Ectodermal cell (in vitro differentiated cells): Measurements from ENCODE around the gene PCSK6.

Experiments used
- H3K27ac ChIP-seq: 2 replicates; pipeline ENCODE4 v1.7.0; 2013; ENCODE audit warnings: mild to moderate bottlenecking, low read depth, low read length; ENCODE audit not compliant: insufficient read depth, poor library complexity, severe bottlenecking
- H3K27me3 ChIP-seq: 2 replicates; pipeline ENCODE4 v1.7.0; 2013; ENCODE audit warnings: mild to moderate bottlenecking, low read length; ENCODE audit not compliant: insufficient read depth, control insufficient read depth, poor library complexity, severe bottlenecking
- H3K36me3 ChIP-seq: one replicate; pipeline ENCODE4 v1.7.0; 2013; ENCODE audit warnings: low read length; ENCODE audit not compliant: control insufficient read depth, insufficient read depth
- H3K4me1 ChIP-seq: one replicate; pipeline ENCODE4 v1.7.0; 2013; ENCODE audit warnings: low read length; ENCODE audit not compliant: control insufficient read depth, insufficient read depth
- H3K4me3 ChIP-seq: 2 replicates; pipeline ENCODE4 v1.7.0; 2013; ENCODE audit warnings: low read depth, low read length, control low read depth; ENCODE audit not compliant: insufficient read depth
- H3K9me3 ChIP-seq: 2 replicates; pipeline ENCODE4 v1.7.0; 2013; ENCODE audit warnings: mild to moderate bottlenecking, low read length, moderate library complexity; ENCODE audit not compliant: control insufficient read depth
- WGBS, 2 experiments: methylation state at CpG; one replicate each; pipeline ENCODE4 v1.1.7; 2013; ENCODE audit warnings: missing lambda C conversion rate in 2 of 2; 5-methylcytosine and 5-hydroxymethylcytosine counted together

PCSK6 gene

DNA sequence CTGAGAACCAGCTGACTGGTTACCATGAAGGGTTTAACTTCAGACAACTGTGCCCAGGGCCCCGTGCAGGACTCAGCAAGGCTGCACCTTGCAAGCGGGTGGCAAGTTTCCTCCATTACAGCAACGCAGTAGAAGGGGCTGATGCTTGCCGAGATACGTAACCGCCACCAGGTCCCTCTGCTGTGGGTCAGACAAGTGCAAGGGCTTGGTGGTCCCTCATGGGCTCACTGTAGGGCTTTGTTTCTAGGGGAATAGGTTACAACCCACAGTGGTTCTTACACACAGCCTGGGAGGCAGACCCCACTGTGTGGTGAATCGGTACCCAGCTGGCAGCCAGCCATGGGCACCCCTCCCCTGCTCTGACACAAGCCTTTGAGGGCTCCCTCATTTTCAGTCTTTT is 179.0 kb downstream of the PCSK6 start:
- Histone ChIP-seq H3K36me3 (no peaks in the 10 kb centered on the region), H3K4me3 (no peak overlapping the region), H3K4me1 (peaks cover 19% of the 10 kb centered on the region), H3K27ac (no peak overlapping the region), H3K27me3 (no peaks in the 10 kb centered on the region), H3K9me3 (no peaks in the 10 kb centered on the region)
- 95% methylated on average over 7 of the region's 7 CpGs for WGBS, 2 experiments

DNA sequence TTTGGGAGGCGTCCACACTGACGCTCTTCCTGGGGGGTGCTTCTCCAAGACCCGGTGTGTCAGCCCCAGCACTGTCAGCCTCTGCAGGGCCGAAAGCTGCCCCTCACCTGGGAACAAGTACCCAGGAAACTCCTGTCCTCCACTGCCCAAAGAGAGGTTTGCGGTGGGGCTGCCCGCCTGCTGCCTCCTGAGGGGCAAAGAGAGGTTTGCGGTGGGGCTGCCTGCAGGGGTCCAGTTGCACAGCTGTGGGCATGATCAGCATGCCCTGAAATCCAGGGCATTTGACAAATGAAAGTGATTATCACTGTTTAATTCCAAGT is 179.4 kb downstream of the PCSK6 start:
- WGBS, 2 experiments, result 93 to 94% methylated on average over 7 of the region's 7 CpGs
- no peaks in the 10 kb centered on the region for H3K36me3 ChIP-seq
- no peaks in the 10 kb centered on the region for H3K9me3 ChIP-seq
- H3K4me1 ChIP-seq, result peaks cover 19% of the 10 kb centered on the region
- H3K27ac ChIP-seq, result no peak overlapping the region
- H3K4me3 ChIP-seq, result no peak overlapping the region
- H3K27me3 ChIP-seq, result no peaks in the 10 kb centered on the region

DNA sequence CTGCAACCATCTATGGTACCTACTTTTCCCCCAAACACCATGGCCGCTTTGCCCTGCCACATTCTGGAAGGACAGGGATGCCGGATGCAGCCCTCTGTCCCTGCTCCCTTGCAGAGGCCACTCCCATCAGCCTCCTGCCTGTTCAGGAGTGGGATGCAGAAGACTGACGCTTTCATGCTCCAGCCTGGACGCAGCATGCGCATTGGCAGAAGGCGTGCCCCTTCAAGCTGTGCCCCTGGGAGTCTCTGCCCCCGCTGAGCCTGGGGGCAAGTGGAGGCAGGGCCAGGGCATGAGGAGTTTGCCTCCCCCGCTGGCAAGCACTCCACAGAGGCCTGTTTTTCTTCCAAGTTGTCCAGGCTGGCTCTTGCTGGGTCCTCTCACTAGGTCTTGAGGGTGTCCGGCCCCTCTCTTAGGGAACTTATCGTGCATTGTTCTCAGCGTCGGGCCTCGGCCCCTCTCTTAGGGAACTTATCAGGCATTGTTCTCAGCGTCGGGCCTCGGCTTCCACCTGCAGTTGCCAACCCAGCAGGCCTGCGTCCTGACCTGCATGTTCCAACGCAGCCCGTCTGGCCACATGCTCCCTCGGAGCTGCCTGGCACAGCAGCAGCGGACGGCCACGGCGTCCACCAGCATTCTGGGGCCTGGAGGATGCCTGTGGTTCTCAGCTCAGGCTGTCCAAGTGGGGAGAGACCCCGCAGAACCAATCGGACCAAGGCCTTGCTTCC is 179.9 kb downstream of the PCSK6 start:
- H3K27ac ChIP-seq, result no peak overlapping the region
- H3K4me1 ChIP-seq, result peaks cover 19% of the 10 kb centered on the region
- WGBS, 2 experiments, result 89% methylated on average over 26 of the region's 26 CpGs
- H3K36me3 ChIP-seq, result no peaks in the 10 kb centered on the region
- no peaks in the 10 kb centered on the region for H3K27me3 ChIP-seq
- no peaks in the 10 kb centered on the region for H3K9me3 ChIP-seq
- no peak overlapping the region for H3K4me3 ChIP-seq

DNA sequence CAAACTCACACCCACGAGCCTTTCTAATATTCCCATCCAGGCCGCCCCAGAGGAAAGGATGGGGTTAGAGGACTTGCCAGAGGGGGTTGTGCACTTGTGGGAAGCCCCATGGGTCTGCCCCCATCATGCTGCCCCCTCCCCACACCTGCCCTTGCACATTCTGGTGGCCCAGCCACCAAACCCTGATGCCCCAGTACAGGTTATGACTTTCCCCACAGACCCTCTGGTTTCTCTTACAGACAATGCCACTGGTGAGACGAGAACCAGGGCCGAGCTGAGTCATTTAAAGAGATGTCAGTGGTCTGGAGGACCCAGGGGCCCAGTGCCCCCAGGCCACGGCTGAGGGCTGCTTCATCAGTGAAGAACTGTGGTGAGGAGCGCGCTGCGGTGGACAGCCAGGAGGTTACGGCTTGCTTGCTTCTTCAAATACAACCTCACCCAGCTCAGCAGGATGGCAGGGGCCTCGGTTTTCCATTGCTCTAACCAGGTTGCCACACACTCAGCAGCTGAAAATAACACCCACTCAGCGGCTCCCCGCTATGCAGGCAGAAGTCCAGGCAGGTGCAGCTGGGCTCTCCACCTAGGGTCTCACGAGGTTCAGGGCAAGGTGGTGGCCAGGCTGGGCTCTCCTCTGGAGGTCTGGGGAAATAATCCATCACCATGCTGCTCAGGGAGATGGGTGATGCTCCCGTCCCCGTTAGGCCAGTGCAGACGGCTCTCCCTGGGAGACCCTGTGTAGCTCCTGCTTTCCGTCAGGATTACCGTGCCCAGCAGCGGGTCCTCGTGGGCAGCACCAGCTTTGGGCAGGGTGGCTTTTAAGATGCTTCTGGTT is 180.7 kb downstream of the PCSK6 start:
- no peak overlapping the region for H3K4me3 ChIP-seq
- H3K36me3 ChIP-seq, result no peaks in the 10 kb centered on the region
- peaks cover 19% of the 10 kb centered on the region for H3K4me1 ChIP-seq
- no peaks in the 10 kb centered on the region for H3K9me3 ChIP-seq
- 90 to 91% methylated on average over 20 of the region's 20 CpGs for WGBS, 2 experiments
- H3K27ac ChIP-seq, result no peak overlapping the region
- no peaks in the 10 kb centered on the region for H3K27me3 ChIP-seq

DNA sequence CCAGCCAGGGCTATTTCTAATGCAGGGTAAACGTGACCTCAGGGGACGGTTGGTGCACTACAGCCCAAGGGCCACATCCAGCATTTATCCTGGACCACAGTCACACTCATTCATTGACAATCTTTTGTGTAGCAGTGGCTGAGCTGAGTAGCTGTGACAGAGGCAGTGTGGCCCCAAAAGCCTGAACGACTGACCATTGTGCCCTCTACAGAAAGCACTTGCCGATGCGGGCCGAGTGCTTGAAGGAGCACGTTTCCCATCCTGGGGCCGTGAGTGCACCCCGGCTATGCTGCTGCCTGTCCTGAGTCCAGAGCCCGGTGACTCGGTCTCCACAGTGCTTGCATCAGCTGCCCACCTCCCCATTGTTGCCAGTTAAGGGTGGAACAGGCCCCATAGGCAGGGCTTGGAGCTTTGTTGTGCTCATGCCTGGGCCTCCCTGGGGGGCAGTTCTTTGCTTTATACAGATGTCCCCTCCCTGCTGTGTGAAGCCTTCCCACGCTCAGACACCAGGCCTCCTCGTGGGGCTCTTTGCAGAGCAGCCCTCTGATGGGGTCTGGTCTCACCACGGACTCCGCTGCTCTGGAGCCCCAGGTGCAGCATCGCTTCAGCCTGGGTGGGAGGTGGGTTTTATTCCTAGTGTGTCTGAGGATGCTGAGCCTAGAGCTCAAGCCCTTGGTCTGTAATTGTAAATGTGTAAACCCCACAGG is 181.5 kb downstream of the PCSK6 start:
- H3K27me3 ChIP-seq, result no peaks in the 10 kb centered on the region
- 59 to 68% methylated on average over 16 of the region's 16 CpGs for WGBS, 2 experiments
- H3K36me3 ChIP-seq, result no peaks in the 10 kb centered on the region
- no peak overlapping the region for H3K27ac ChIP-seq
- H3K4me3 ChIP-seq, result no peak overlapping the region
- peaks cover 19% of the 10 kb centered on the region for H3K4me1 ChIP-seq
- H3K9me3 ChIP-seq, result no peaks in the 10 kb centered on the region

DNA sequence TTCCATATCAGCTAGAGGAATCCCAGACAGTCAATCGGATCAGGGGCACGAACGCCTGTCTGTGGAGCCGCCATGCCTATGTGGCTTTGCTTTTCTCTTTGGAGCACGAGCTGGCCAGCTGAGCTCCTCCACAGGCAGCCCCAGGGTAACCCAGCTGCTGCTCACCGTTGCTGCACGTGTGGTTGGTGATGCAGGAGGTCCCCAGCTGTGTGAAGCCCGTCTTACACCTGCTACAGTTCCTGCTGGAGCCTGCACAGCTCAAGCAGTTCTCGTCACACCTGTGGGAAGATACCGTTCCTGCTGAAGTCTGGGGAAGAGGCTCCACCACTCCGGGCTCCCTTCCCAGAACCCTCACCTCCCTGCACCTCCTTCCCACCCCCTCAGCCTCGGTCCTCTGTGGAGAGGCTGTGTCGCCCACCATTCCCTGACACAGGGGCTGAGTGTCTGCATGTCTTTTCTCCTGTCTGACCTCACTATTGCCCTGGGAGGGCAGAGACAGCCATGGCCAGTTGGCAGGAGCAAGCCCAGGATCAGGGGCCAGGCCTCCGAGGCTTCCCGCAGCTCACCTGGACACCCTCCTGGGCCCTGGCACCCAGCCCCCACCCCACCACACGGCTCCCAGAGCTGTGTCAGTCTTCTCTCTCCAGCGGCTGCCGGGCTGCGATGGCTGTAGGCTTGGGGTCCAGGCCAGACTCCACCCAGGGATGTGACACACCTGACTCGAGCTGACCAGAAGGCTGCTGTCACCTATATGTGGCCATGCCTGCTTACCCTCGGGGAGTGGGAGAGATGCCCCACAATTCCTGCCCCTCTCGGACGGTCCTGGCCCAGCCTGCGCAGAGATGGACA is 182.2 kb downstream of the PCSK6 start:
- WGBS, 2 experiments, result 88 to 89% methylated on average over 24 of the region's 24 CpGs
- H3K27me3 ChIP-seq, result no peaks in the 10 kb centered on the region
- peaks cover 19% of the 10 kb centered on the region for H3K4me1 ChIP-seq

DNA sequence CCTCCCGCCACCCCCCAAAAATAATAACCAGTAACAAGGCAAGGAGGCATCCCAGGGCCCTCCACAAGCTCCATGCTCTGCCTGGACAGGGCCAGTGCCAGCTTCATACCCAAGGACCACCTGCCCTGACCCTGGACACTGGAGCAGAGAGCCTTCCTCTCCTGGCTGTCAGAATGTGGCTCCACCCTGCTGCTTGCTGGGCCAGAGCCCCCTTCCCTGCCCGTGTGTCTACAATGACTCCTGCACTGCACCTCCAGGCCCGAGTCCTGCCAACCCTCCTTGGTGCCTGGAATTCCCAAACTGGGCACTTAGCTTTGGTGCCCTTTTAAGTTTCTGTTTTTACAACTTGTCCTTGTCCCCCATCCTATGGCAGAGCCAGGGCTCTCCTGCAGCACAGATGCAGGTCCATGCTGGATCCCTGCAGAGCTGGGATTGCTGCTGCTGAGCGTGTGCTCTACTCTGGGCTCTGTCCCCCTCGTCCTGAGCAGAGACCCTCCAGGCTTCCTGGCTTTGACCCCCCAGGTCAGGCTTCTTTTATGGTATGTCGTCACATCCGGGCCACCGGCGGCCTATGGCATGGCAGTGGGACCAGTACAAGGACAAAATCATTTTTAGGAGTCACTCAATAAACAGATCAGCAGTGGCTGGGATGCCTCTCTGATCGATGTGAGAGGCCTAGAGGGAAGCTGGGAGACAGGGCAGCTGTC is 183.0 kb downstream of the PCSK6 start:
- Histone ChIP-seq H3K4me1 (peaks cover 19% of the 10 kb centered on the region), H3K4me3 (no peak overlapping the region), H3K27ac (no peak overlapping the region), H3K9me3 (no peaks in the 10 kb centered on the region), H3K36me3 (no peaks in the 10 kb centered on the region), H3K27me3 (no peaks in the 10 kb centered on the region)
- WGBS, 2 experiments, result 89 to 91% methylated on average over 10 of the region's 10 CpGs

More for the DNA sequence above, 182.2 kb downstream of the PCSK6 start:
- Histone ChIP-seq H3K4me3 (no peak overlapping the region), H3K9me3 (no peaks in the 10 kb centered on the region), H3K27ac (no peak overlapping the region), H3K36me3 (no peaks in the 10 kb centered on the region)

DNA sequence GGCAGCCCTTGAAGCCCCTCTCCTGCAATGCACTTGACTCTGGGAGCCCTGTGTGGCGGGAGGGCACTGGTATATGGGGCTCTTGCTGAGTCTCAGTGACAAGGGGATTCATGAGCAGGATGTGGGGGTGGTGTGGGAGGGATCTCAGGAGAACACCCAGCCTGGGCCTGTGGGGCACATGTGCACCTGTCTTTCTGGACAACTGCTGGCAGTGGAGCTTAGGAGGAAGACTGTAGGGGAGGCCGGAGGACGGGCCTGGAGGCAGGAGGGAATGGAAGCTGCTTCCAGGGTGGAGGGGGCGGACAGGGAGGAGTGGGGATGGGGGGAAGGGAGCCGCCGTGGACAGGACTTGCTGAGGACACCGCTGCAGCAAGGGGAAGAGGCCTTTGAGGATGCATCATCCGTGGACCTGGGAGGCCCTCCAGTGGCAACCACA is 183.7 kb downstream of the PCSK6 start:
- Histone ChIP-seq H3K4me3 (no peak overlapping the region), H3K36me3 (no peaks in the 10 kb centered on the region), H3K9me3 (no peaks in the 10 kb centered on the region), H3K4me1 (peaks cover 19% of the 10 kb centered on the region), H3K27me3 (no peaks in the 10 kb centered on the region), H3K27ac (no peak overlapping the region)
- 89 to 90% methylated on average over 8 of the region's 8 CpGs for WGBS, 2 experiments

DNA sequence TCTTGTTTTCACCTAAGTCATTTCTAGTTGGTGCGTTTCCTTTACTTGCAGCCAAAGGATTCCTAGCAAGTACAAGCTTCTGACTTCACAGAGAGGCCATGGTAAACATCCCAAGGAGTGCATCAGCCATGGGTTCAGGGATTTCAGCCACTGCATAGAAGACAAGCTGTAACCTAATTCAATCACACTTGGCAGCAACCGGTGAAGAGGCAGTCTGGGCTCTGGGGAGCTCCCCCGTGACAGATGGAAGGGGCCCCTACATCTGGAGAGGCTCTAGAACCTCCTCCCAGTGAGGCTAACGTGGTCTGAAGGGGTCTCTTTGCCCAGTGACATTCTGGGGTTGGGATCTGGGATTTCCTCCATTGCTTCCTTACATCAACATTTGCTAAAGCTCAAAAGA is 186.1 kb downstream of the PCSK6 start:
- WGBS, 2 experiments, result 84 to 88% methylated on average over 4 of the region's 4 CpGs
- H3K4me3 ChIP-seq, result no peak overlapping the region
- H3K27me3 ChIP-seq, result no peaks in the 10 kb centered on the region

More for the DNA sequence above, 186.1 kb downstream of the PCSK6 start:
- Histone ChIP-seq H3K27ac (no peak overlapping the region), H3K36me3 (no peaks in the 10 kb centered on the region), H3K9me3 (no peaks in the 10 kb centered on the region), H3K4me1 (peaks cover 11% of the 10 kb centered on the region)
